Jurkat, Clone E6-1 (cell line): ENCODE data around the gene PLA2G2A. TPM values are rescaled to one million over a fixed set of nuclear protein-coding genes. Genes with fewer than 3 reads are reported as not detected.
"Not testable (repeated sequence)": the region's sequence is repeated elsewhere in the genome, so short reads cannot be mapped to it uniquely, and the experiment has no call there.

Experiments used
- DNase-seq: peaks from one replicate; pipeline ENCODE4 v3.0.0-alpha.2; 2011; ENCODE audit warnings: low read depth, low spot score
- H3K4me3 ChIP-seq: 2 replicates; pipeline ENCODE4 v1.5.1; 2011; ENCODE audit warnings: mild to moderate bottlenecking, low read length, control low read depth, moderate library complexity
- polyA plus RNA-seq: library from polyadenylated mRNA; unstranded; fragments of >200 nt; gene quantifications from one replicate; pipeline ENCODE4 v1.2.1, GENCODE V29; 2012; ENCODE audit warnings: missing spikeins; ENCODE audit not compliant: insufficient read length, insufficient read depth

PLA2G2A gene
- not detected for polyA plus RNA-seq

DNA sequence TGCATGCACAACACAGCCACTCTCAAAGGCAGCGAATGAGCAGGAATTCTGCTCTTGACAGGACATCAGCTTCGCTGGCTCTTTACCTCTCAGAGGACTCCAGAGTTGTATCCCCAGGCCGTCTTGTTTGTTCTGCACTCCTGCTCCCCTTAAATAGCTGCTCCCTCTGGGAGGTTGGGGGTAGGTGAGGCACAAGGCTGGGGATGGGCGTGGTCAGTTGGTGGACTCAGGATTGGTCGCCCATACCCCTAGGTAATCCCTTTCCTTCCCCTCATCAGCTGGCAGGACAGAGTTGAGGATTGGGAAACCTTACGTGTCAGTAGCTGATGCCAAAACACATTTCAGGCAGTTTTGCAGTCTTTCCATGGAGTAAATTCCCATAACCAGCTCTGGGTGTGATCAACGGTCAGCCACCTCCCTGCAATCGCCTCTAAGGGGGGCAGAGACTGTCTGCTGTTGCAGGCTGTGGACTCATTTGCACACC is at the start of gene PLA2G2A:
PLA2G2A (minus strand) TSS at position 125 of the 484 bp plus-strand sequence. CDS start 845 bp downstream, outside the sequence.
- no peak for DNase-seq
- H3K4me3 ChIP-seq, result no peak within 1 kb of the TSS

DNA sequence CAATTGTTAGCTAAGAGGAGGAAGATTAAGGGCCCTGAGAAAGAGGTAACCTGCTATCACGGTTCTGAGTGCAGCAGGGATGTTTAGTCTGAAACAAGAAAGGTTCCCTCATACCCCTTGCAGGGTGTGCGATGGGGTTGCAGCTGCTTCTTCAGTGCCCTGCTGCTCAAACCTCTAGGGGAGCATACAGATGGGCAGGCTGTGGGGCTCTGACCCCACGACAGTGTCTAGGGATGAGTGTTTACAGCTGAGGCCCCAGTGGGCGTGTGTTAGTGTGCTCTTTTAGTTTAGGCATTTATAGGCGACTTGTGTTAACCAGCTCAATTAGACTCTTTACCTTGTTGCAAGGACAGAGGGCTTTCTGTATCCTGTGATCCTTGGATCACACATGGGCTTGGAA is 49.3 kb upstream of the PLA2G2A start:
- no peak overlapping the region for H3K4me3 ChIP-seq
- DNase-seq, result no peak

- DNase-seq, result no peak
- H3K4me3 ChIP-seq, result no peak overlapping the region
These were observed 48.7 kb upstream of the PLA2G2A start for GRCh38 chr1:20028125-20028524.

DNA sequence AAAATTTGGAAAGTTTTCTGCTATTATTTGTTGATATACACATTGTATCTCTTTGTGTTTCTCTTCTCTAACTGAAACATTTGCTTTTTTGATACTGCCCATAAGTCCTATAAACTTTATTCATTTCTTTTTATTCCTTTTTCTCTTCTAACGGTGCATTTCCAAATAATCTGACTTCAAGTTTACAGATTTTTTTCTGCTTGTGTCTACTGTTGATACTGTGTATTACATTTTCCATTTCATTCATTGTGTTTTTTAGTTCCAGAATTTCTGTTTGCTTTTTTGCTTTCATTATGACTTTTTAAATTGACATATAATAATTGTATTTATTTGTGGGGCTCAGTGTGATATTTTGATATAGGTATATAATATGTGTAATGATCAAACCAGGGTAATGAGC is 38.3 kb upstream of the PLA2G2A start:
- H3K4me3 ChIP-seq, result no peak overlapping the region
- no peak for DNase-seq

DNA sequence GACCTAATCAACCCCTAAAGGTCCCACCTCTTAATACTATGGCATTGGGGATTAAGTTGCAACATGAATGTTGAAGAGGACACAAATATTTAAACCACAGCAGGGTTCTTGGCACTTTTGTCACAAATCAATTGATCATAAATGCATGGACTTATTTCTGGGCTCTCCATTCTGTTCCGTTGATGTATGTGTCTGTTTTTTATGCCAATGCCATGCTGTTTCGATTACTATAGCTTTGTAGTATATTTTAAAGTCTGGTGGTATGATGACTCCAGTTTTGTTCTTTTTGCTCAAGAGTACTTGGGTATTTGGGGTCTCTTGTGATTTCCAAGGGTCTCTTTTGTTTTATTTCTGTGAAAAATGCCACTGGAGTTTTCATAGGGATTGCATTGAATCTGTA is 34.7 kb upstream of the PLA2G2A start:
- DNase-seq, result no peak
- H3K4me3 ChIP-seq, result no peak overlapping the region

- no peak overlapping the region for H3K4me3 ChIP-seq
- DNase-seq, result no peak
These were observed 30.6 kb upstream of the PLA2G2A start for GRCh38 chr1:20010016-20010415.

GRCh38 chr1:20009212-20009611 is 29.8 kb upstream of the PLA2G2A start:
- no peak overlapping the region for H3K4me3 ChIP-seq
- DNase-seq, result no peak

DNA sequence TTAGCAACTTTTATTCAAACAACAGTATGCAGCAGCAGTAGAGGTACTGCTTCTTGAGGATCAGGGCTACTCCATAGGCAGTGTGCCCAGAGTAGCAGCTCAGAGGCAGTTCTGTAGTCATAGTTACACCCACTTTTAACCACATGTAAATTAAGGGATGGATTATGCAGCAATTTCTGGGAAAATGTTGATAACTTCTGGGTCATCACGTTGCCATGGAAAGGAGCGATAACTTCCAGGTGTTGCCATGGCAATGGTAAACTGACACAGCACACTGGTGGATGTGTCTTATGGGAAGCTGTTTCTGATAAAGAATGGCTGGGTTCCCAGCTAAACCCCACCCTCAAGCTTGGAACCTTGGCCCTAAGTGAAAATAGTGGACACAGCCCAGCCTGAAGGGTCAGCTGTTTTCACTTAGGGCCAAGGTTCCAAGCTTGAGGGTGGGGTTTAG is 29.0 kb upstream of the PLA2G2A start:
- DNase-seq, result no peak
- no peak overlapping the region for H3K4me3 ChIP-seq

DNA sequence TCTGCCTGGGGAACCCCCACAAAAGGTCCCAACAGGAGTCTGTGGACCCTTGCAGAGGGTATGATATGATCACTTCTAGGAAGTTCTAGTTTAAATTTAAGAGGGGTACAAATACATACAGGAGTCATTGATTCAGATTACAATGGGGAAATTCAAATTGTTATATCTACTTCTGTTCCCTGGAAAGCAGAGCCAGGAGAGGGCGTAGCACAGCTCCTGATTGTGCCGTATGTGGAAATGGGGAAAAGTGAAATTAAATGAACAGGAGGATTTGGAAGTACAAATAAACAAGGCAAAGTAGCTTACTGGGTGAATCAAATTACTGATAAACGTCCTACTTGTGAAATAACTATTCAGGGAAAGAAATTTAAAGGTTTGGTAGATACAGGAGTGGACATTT is 19.4 kb upstream of the PLA2G2A start:
- not testable (repeated sequence) for DNase-seq, H3K4me3 ChIP-seq

GRCh38 chr1:19990689-19991088 is 11.3 kb upstream of the PLA2G2A start:
- no peak overlapping the region for H3K4me3 ChIP-seq
- no peak for DNase-seq

DNA sequence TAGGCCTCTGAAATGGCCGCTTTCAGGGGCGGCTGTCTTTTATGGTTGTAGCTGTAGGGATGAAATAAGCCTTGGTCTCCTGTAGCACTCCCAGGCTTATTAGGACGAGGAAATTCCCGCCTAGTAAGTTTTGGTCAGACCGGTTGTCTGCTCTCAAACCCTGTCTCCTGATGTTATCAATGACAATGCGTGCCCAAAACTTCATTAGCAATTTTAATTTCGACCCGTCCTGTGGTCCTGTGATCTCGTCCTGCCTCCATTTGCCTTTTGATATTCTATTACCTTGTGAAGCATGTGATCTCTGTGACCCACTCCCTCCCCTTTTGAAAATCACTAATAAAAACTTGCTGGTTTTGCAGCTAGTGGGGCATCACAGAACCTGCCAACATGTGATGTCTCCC is 10.8 kb upstream of the PLA2G2A start:
- not testable (repeated sequence) for H3K4me3 ChIP-seq, DNase-seq

DNA sequence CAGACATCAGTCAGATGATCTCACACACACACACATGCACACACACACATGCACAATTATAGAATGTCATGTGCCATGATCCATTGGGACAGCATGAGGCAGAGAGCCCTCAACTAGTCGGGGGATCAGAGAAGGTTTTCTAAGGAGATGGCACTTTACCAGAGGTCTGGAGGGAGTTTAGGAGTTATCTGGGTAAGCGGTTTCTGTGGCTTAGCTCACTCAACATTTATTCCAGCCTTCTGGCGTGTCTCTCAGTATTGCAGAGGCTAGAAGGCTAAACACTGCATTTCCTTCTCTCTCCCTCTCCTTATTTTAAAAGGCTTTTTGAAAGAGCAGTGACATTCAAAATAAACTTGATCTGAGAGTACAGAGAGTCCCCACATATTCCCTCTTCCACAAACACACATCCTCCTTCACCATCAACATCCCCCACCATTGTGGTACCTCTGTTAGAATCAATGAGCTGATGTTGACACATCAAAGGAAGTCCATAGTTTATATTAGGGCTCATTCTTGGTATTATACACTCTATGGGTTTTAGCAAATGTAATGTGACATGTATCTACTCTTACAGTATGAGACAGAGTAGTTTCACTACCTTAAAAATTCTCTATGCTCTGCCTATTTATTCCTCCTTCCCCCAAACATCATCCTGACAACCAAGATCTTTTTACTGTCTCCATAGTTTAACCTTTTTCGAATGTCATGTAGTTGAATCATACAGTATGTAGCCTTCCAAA is 9.0 kb upstream of the PLA2G2A start:
- no peak for DNase-seq
- no peak overlapping the region for H3K4me3 ChIP-seq

GRCh38 chr1:19987719-19988118 is 8.3 kb upstream of the PLA2G2A start:
- no peak overlapping the region for H3K4me3 ChIP-seq
- no peak for DNase-seq

DNA sequence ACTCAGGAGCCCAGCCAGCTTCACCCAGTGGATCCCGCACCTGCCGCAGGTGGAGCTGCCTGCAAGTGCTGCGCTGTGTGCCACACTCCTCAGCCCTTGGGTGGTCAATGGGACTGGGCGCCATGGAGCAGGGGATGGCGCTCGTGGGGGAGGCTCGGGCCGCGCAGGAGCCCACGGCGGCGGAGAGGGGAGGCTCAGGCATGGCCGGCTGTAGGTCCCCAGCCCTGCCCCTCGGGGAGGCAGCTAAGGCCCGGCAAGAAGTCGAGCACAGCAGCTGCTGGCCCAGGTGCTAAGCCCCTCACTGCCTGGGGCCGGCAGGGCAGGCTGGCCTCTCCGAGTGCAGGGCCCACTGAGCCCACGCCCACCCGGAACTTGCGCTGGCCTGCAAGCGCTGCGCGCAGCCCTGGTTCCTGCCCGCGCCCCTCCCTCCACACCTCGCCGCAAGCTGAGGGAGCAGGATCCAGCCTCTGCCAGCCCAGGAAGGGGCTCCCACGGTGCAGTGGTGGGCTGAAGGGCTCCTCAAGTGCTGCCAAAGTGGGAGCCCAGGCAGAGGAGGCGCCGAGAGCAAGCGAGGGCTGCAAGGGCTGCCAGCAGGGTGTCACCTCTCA is 5.1 kb upstream of the PLA2G2A start:
- H3K4me3 ChIP-seq, DNase-seq: not testable (repeated sequence)

DNA sequence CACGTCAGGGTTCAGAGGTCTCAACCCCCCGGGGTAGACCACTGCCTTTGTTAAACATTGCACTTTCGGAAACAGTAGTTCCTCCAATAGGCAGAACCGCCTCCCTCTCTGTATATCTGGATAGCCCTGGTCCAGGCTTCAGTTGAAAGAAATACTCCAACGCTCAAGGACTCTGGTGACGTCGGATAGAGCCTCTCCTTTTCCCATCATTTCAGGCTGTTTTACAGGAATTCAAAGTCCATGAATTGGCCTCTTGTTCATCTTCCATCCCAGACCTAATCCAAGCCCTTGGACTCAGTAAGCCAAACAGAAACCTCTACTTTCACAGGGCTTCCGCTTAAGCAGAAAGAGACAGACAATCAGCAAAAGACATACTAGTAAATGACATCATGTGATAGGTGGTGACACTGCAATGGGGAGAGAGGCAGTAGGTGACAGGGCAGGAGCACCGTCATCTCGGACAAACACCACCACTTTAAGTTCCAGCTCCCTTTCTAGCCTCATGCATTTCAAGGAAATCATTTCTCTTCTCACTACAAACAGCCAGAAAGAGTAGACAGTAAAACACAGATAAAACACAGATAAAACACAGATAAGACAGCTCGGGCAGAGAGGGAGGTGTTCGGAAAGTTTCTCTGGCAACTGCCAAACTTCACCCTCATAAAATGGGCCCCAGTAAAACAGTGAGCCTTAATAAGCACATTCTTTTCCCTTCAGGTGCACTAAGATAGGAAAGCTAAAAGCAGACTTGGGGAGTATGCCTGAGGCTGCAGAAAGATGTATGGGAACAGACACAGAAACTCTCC is 2.3 kb upstream of the PLA2G2A start:
- no peak overlapping the region for H3K4me3 ChIP-seq
- no peak for DNase-seq

DNA sequence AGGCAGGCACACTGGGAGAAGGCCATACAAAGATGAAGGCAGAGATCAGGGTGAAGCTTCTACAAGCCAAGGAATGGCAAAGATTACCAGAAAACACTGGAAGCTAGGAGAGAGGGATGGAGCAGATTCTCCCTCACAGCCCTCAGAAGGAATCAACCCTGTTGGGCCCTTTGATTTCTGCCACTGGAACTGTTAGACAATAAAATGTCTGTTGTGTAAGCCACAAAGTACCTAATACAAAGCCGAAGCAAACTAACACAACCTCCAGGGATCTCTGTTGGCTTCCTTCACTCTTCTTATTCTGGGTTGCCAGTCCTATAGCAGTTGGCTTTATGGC is 1.7 kb upstream of the PLA2G2A start:
- no peak overlapping the region for H3K4me3 ChIP-seq
- no peak for DNase-seq

DNA sequence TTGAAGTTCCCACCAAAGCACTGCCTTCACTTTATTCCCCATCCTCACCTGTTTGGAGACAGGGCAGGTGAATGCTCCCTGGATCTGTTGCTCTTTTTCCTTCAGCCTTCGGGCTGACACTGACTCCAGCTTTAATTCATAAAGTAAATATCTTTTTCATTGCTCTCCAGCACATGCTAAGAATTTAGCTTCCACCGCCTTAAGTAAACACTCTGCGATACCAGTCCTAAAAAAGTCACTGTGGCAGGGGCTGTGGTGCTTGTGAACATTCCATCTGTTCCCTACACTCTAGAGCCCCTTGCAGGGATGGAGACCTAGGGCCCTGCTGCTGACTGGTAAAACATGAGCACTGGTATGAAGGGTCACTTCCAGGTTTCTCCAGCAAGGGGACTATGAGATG is 896 bp upstream of the PLA2G2A start:
- DNase-seq, result no peak
- H3K4me3 ChIP-seq, result no peak overlapping the region

DNA sequence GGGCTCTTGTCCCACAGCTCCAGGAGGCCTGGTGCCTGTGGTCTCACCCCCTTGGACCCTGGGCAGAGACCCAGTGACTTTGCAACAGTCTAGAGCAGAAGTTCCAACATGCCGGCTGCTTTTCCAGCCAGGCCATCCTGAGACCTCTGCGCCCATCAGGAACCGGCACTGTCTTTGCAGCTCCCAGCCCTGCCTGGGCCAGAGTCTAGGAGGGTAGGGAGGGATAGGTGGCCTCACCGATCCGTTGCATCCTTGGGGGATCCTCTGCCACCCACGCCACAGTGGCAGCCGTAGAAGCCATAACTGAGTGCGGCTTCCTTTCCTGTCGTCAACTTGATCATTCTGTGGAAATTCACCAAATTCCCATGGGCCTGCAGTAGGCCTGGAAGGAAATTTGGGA is 1.3 kb downstream of the PLA2G2A start:
- no peak for DNase-seq

DNA sequence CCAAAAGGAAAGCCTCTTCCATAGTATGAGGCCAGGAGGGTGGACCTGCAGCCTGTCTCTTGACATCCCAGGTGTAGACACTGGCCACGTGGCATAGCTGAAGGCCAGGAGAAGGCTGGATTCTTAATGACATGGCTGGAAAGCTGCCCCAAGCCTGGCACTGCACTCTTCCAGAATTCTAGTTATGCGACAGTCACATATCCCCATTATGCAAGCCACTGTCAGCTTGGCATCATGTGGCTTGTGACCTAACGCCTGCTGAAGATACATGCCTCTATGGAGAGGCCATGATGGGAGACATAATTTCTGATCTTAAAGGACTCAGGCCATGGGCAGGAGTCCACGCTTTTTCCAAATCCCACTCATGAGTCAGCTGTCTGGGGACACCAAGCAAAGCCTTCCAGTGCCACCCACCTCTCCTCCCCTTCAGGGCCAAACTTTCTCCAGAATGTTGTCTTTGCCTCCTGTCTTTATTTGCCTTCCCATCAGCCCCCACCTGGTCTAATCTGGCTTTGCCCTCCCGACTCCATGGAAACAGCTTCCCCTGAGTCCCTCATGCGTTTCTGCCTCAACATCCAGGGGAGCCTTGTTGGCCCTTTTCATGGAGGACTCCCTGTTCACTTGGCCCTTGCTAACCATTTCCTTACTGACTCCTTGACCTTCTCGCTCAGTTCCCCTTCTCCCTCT is 3.0 kb downstream of the PLA2G2A start:
- H3K4me3 ChIP-seq, result no peak overlapping the region
- DNase-seq, result no peak

More for the DNA sequence above, 1.3 kb downstream of the PLA2G2A start:
- H3K4me3 ChIP-seq, result no peak overlapping the region
